ENCODE data around the gene GAPDHS. TPM values are rescaled to one million over a fixed set of nuclear protein-coding genes. Genes with fewer than 3 reads are reported as not detected.

Gene GAPDHS
- total RNA-seq, 4 donors from 2014 or later, result not detected

DNA sequence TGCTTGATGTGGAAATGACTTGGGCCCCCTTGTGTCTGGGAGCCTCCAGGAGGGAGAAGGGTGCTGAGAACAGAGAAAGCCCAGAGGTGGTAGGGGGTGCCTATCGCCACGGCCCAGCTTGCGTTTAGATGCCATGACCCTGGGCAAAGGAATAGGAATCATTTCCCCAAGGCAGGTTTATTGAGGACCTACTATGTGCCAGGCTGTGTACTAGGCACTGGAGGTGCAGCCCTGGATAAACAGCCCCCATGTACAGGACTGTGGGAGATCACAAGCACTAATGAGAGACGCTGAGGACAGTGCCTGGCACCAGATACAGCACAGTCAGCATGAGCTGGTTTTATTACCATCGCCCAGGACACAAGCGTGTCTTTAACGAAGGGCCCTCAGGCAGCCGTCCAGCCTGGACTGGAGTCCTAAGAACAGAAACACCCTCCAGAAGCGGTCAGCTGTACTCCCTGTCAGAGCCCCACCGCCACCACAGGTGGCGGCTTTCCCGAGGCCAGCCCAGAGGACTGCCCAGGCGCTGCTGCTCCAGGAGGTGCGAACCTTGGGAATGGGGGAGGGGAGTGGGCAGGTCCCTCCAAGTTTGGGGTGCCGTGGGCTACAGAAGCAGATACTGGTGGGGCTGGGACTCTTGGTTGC lies 16.7 kb downstream of the GAPDHS start:
- no peak overlapping the region for H3K4me3 ChIP-seq
- H3K4me1 ChIP-seq, result peaks cover 9 to 26% (median 18%) of the 10 kb centered on the region in 4 donors
- peaks cover 4 to 31% (median 16%) of the 10 kb centered on the region in 4 donors for H3K36me3 ChIP-seq
- TF ChIP-seq POLR2A (IDR thresholded peaks at IDR 0.05; ENCODE audit: low read depth), result no peak
- TF ChIP-seq POLR2AphosphoS5 (IDR thresholded peaks at IDR 0.05), result no peak
- TF ChIP-seq EP300 (IDR thresholded peaks at IDR 0.05), result no peak
- TF ChIP-seq, protein P1, sequence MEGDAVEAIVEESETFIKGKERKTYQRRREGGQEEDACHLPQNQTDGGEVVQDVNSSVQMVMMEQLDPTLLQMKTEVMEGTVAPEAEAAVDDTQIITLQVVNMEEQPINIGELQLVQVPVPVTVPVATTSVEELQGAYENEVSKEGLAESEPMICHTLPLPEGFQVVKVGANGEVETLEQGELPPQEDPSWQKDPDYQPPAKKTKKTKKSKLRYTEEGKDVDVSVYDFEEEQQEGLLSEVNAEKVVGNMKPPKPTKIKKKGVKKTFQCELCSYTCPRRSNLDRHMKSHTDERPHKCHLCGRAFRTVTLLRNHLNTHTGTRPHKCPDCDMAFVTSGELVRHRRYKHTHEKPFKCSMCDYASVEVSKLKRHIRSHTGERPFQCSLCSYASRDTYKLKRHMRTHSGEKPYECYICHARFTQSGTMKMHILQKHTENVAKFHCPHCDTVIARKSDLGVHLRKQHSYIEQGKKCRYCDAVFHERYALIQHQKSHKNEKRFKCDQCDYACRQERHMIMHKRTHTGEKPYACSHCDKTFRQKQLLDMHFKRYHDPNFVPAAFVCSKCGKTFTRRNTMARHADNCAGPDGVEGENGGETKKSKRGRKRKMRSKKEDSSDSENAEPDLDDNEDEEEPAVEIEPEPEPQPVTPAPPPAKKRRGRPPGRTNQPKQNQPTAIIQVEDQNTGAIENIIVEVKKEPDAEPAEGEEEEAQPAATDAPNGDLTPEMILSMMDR (IDR thresholded peaks at IDR 0.05), result no peak
- DNase-seq (ENCODE audit: extremely low spot score), result no peak
- WGBS, result 86% methylated on average over 11 of the region's 15 CpGs
- intact Hi-C loops (cut with DNase I), result loop anchor here (5.0 kb wide), 3 partner anchors 62 to 167 kb away; partner anchors contain the start of genes HAUS5, KMT2B and RBM42
- H3K27me3 ChIP-seq, result peaks cover 0 to 2% (median 0%) of the 10 kb centered on the region in 4 donors
- no peaks in the 10 kb centered on the region for H3K9me3 ChIP-seq
- H3K27ac ChIP-seq (replicated peaks in 1 of 4), result no peak overlapping the region

GRCh38 chr19:35551091-35551810 lies 18.0 kb downstream of the GAPDHS start:
- no peak for DNase-seq (ENCODE audit: extremely low spot score)
- H3K9me3 ChIP-seq, result no peaks in the 10 kb centered on the region
- intact Hi-C loops (cut with DNase I), result no loop called here
- WGBS, result 90% methylated on average over 18 of the region's 21 CpGs
- TF ChIP-seq EP300 (IDR thresholded peaks at IDR 0.05), result no peak
- TF ChIP-seq, protein P1 (IDR thresholded peaks at IDR 0.05), result no peak
- peaks cover 4 to 31% (median 16%) of the 10 kb centered on the region in 4 donors for H3K36me3 ChIP-seq
- no peak overlapping the region for H3K4me3 ChIP-seq
- H3K4me1 ChIP-seq, result peaks cover 5 to 19% (median 13%) of the 10 kb centered on the region in 4 donors
- peaks cover 0 to 10% (median 0%) of the 10 kb centered on the region in 4 donors for H3K27me3 ChIP-seq
- H3K27ac ChIP-seq (replicated peaks in 1 of 4), result no peak overlapping the region

- no peak for DNase-seq (ENCODE audit: extremely low spot score)
- Histone ChIP-seq H3K4me1 (peaks cover 0 to 10% (median 4%) of the 10 kb centered on the region in 4 donors), H3K9me3 (no peaks in the 10 kb centered on the region), H3K4me3 (no peak overlapping the region), H3K27me3 (peaks cover 0 to 20% (median 4%) of the 10 kb centered on the region in 4 donors), H3K36me3 (peaks cover 0 to 19% (median 6%) of the 10 kb centered on the region in 4 donors), H3K27ac (replicated peaks in 1 of 4) (no peak overlapping the region)
- intact Hi-C loops (cut with DNase I), result no loop called here
- 80% methylated on average over 12 of the region's 13 CpGs for WGBS
- no peak for TF ChIP-seq EP300 (IDR thresholded peaks at IDR 0.05)
- no peak for TF ChIP-seq POLR2AphosphoS5 (IDR thresholded peaks at IDR 0.05)
- no peak for TF ChIP-seq POLR2A (IDR thresholded peaks at IDR 0.05; ENCODE audit: low read depth)
- TF ChIP-seq, protein P1 (IDR thresholded peaks at IDR 0.05), result no peak
Measured at GRCh38 chr19:35552534-35553384, 19.5 kb downstream of the GAPDHS start.

- Histone ChIP-seq H3K27me3 (peaks cover 4 to 27% (median 10%) of the 10 kb centered on the region in 4 donors), H3K4me1 (peaks cover 7 to 17% (median 12%) of the 10 kb centered on the region in 4 donors), H3K9me3 (no peaks in the 10 kb centered on the region), H3K27ac (replicated peaks in 1 of 4) (no peak overlapping the region), H3K4me3 (no peak overlapping the region), H3K36me3 (peaks cover 0 to 17% (median 0%) of the 10 kb centered on the region in 4 donors)
- intact Hi-C loops (cut with DNase I), result no loop called here
- WGBS, result 74% methylated on average over 14 of the region's 14 CpGs
- TF ChIP-seq POLR2AphosphoS5 (IDR thresholded peaks at IDR 0.05) (no peak), EP300 (IDR thresholded peaks at IDR 0.05) (no peak), POLR2A (IDR thresholded peaks at IDR 0.05; ENCODE audit: low read depth) (no peak)
- TF ChIP-seq, protein P1 (IDR thresholded peaks at IDR 0.05), result no peak
- no peak for DNase-seq (ENCODE audit: extremely low spot score)
Measured at GRCh38 chr19:35553385-35554000, 20.2 kb downstream of the GAPDHS start.

Measured in esophagus muscularis mucosa (tissue), 4 donors.